H9 (cell line): ENCODE data around the gene CCDC57. TPM values are rescaled to one million over a fixed set of nuclear protein-coding genes. Genes with fewer than 3 reads are reported as not detected.

ENCODE experiments used
- DNase-seq: peaks from one replicate; pipeline ENCODE4 v3.0.0-alpha.2; 2017
- H2AFZ ChIP-seq: one replicate; pipeline ENCODE4 v1.6.1; 2013; ENCODE audit warnings: mild to moderate bottlenecking, low read length, control low read depth, moderate library complexity
- H2AK5ac ChIP-seq: 2 replicates; pipeline ENCODE4 v1.6.1; 2013; ENCODE audit warnings: low read length, control low read depth, mixed read lengths; ENCODE audit not compliant: insufficient read length
- H2BK120ac ChIP-seq: one replicate; pipeline ENCODE4 v1.6.1; 2013; ENCODE audit warnings: low read depth, mild to moderate bottlenecking, low read length, control low read depth, inconsistent platforms; ENCODE audit not compliant: poor library complexity, severe bottlenecking
- H2BK12ac ChIP-seq: 2 replicates; pipeline ENCODE4 v1.6.1; 2013; ENCODE audit warnings: low read length, control low read depth, mixed read lengths, low read depth; ENCODE audit not compliant: insufficient read length
- H2BK15ac ChIP-seq: 2 replicates; pipeline ENCODE4 v1.6.1; 2013; ENCODE audit warnings: low read depth, low read length, control low read depth
- H2BK20ac ChIP-seq: one replicate; pipeline ENCODE4 v1.6.1; 2013; ENCODE audit warnings: low read depth, mild to moderate bottlenecking, low read length, control low read depth, inconsistent platforms; ENCODE audit not compliant: poor library complexity, severe bottlenecking
- H2BK5ac ChIP-seq: 2 replicates; pipeline ENCODE4 v1.6.1; 2013; ENCODE audit warnings: low read length, control low read depth, mixed read lengths; ENCODE audit not compliant: insufficient read length
- H3K14ac ChIP-seq: 2 replicates; pipeline ENCODE4 v1.6.1; 2013; ENCODE audit warnings: low read length, control low read depth; ENCODE audit not compliant: insufficient read depth
- H3K18ac ChIP-seq: 2 replicates; pipeline ENCODE4 v1.6.1; 2013; ENCODE audit warnings: low read depth, mild to moderate bottlenecking, mixed read lengths, low read length, control low read depth; ENCODE audit not compliant: insufficient read length
- H3K23ac ChIP-seq: 2 replicates; pipeline ENCODE4 v1.6.1; 2013; ENCODE audit warnings: low read length, control low read depth, mixed read lengths, low read depth; ENCODE audit not compliant: insufficient read length
- H3K23me2 ChIP-seq: 2 replicates; pipeline ENCODE4 v1.6.1; 2013; ENCODE audit warnings: low read depth, mild to moderate bottlenecking, mixed read lengths, low read length, control low read depth; ENCODE audit not compliant: insufficient read length, poor library complexity, severe bottlenecking
- H3K27ac ChIP-seq: 2 replicates; pipeline ENCODE4 v1.5.1; 2013; ENCODE audit warnings: low read length, control low read depth, mixed read lengths, low read depth; ENCODE audit not compliant: insufficient read length
- H3K27me3 ChIP-seq: 2 replicates; pipeline ENCODE4 v1.6.1; 2013; ENCODE audit warnings: low read length, control low read depth, inconsistent platforms; ENCODE audit not compliant: insufficient read depth
- H3K4ac ChIP-seq: 2 replicates; pipeline ENCODE4 v1.6.1; 2013; ENCODE audit warnings: low read depth, mild to moderate bottlenecking, control low read depth, inconsistent platforms, low read length, moderate library complexity
- H3K4me1 ChIP-seq: 2 replicates; pipeline ENCODE4 v1.6.1; 2013; ENCODE audit warnings: low read length, control low read depth, inconsistent platforms; ENCODE audit not compliant: insufficient read depth
- H3K4me2 ChIP-seq: 2 replicates; pipeline ENCODE4 v1.6.1; 2013; ENCODE audit warnings: low read length, control low read depth, mixed read lengths; ENCODE audit not compliant: insufficient read length, insufficient read depth
- H3K56ac ChIP-seq: 2 replicates; pipeline ENCODE4 v1.6.1; 2013; ENCODE audit warnings: low read depth, mild to moderate bottlenecking, mixed read lengths, low read length, control low read depth; ENCODE audit not compliant: insufficient read length
- H3K79me1 ChIP-seq: 2 replicates; pipeline ENCODE4 v1.6.1; 2013; ENCODE audit warnings: low read depth, mild to moderate bottlenecking, moderate library complexity, low read length, control low read depth, inconsistent platforms; ENCODE audit not compliant: insufficient read depth, poor library complexity, severe bottlenecking
- H3K79me2 ChIP-seq: 2 replicates; pipeline ENCODE4 v1.6.1; 2013; ENCODE audit warnings: low read length, control low read depth, inconsistent platforms; ENCODE audit not compliant: insufficient read depth
- H3K9ac ChIP-seq: 2 replicates; pipeline ENCODE4 v1.6.1; 2013; ENCODE audit warnings: low read length, control low read depth, mixed read lengths; ENCODE audit not compliant: insufficient read length; ENCODE audit errors: extremely low read depth
- H3K9me3 ChIP-seq: one replicate; pipeline ENCODE4 v1.6.1; 2013; ENCODE audit warnings: low read depth, low read length, inconsistent platforms; ENCODE audit not compliant: control insufficient read depth
- H3T11ph ChIP-seq: one replicate; pipeline ENCODE4 v1.6.1; 2013; ENCODE audit warnings: mild to moderate bottlenecking, low read length, control low read depth, inconsistent platforms
- H4K20me1 ChIP-seq: one replicate; pipeline ENCODE4 v1.6.1; 2013; ENCODE audit not compliant: control insufficient read depth, insufficient read length, insufficient read depth
- H4K5ac ChIP-seq: 2 replicates; pipeline ENCODE4 v1.6.1; 2013; ENCODE audit warnings: low read depth, mild to moderate bottlenecking, mixed read lengths, low read length, control low read depth; ENCODE audit not compliant: insufficient read length
- H4K8ac ChIP-seq: replicated peaks from 2 replicates; pipeline ENCODE4 v1.6.1; 2013; ENCODE audit warnings: low read length, control low read depth, mixed read lengths, low read depth; ENCODE audit not compliant: insufficient read length
- H4K91ac ChIP-seq: 2 replicates; pipeline ENCODE4 v1.6.1; 2013; ENCODE audit warnings: low read depth, mild to moderate bottlenecking, moderate library complexity, mixed read lengths, low read length, control low read depth; ENCODE audit not compliant: insufficient read length
- H3K27ac Mint-ChIP-seq, 3 experiments: 2 replicates in 2 of 3; 3 replicates in 1 of 3; pipeline ENCODE4 v1.8.0; 2020 to 2021; ENCODE audit warnings: mixed read lengths in 3 of 3, mild to moderate bottlenecking in 1 of 3, moderate library complexity in 1 of 3
- H3K27me3 Mint-ChIP-seq: 2 replicates; pipeline ENCODE4 v1.8.0; 2021; ENCODE audit warnings: low read depth, mild to moderate bottlenecking, moderate library complexity, mixed read lengths
- H3K36me3 Mint-ChIP-seq, 3 experiments: 2 replicates in 2 of 3; 3 replicates in 1 of 3; pipeline ENCODE4 v1.8.0; 2020 to 2021; ENCODE audit warnings: low read depth in 3 of 3, mixed read lengths in 3 of 3; ENCODE audit not compliant: insufficient read depth in 1 of 3
- H3K4me1 Mint-ChIP-seq, 2 experiments: 2 replicates each; pipeline ENCODE4 v1.8.0; 2020; ENCODE audit warnings: mixed read lengths in 2 of 2
- H3K4me3 Mint-ChIP-seq, 2 experiments: 2 replicates in 1 of 2; 3 replicates in 1 of 2; pipeline ENCODE4 v1.8.0; 2020 to 2021; ENCODE audit warnings: mild to moderate bottlenecking in 2 of 2, mixed read lengths in 2 of 2, moderate library complexity in 1 of 2
- H3K9me3 Mint-ChIP-seq, 2 experiments: 2 replicates in 1 of 2; 3 replicates in 1 of 2; pipeline ENCODE4 v1.8.0; 2020; ENCODE audit warnings: mild to moderate bottlenecking in 2 of 2, mixed read lengths in 2 of 2, moderate library complexity in 1 of 2
- WGBS: extraction: QIAGEN DNeasy Blood & Tissue Kit; methylation state at CpG from one replicate; pipeline ENCODE4 v1.1.7; 2013; ENCODE audit warnings: missing lambda C conversion rate, low lambda C conversion rate, mixed read lengths; ENCODE audit not compliant: insufficient read length; ENCODE audit errors: extremely low coverage; 5-methylcytosine and 5-hydroxymethylcytosine counted together
- total RNA-seq: library from RNA; stranded (reverse); gene quantifications from 2 replicates; pipeline ENCODE4 v1.2.1, GENCODE V29; 2021
- TF ChIP-seq, protein P1 (sequence below): fragments of 200-600 bp; sonication (generic); conservative IDR thresholded peaks from 3 replicates; pipeline ENCODE4 v1.8.0; 2021; ENCODE audit warnings: antibody characterized with exemption, mild to moderate bottlenecking

The CCDC57 gene
- total RNA-seq, 1 experiment from 2014 or later: 11.0 TPM

DNA sequence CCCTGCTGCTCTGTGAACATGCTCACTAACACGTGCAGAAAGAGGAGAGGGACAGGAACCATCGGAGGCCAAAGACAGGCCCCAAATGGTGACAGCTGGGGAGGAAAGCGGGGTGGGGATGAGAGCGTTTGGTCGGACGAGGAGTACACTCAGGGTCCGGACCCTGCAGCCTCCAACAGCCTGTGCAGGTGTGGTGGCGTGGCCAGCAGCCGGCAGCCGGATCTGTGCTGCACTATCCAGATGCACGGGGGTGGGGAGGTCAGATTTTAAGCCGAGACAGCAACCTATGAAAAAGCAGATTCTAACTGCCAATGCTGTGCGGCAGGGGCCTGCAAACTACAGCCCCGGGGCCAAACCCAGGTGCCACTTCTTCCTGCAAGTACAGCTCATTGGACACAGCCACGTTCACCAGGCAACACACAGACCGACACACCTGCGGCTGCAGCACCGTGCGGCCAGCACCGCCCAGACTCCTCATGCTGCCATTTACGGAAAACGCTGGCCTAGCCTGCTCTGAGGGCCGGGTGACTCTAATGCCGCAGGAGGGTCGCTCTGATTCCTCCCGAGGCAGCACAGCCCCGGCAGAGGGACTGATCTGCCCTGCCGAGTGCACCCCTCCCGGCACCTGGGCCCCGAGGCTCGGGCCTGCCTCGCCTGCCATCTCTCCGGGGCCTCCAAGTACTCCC, 37.4 kb upstream of the CCDC57 start:
- Mint-ChIP-seq H3K4me1 (no peaks in the 10 kb centered on the region), H3K9me3 (no peaks in the 10 kb centered on the region), H3K4me3 (no peak overlapping the region), H3K27me3 (no peaks in the 10 kb centered on the region), H3K27ac (0 out of 7 replicates have a peak overlapping the region, but pooled peaks of 1 of the 3 experiments have one; percentile 58), H3K36me3 (peaks cover 44 to 83% (median 77%) of the 10 kb centered on the region in 3 experiments; a peak in 6 of 7 replicates)
- Histone ChIP-seq H3K14ac (no peak overlapping the region; the same call in 1 of the 2 replicates), H2BK20ac (no peak overlapping the region), H3K4me1 (no peaks in the 10 kb centered on the region), H3K9me3 (no peaks in the 10 kb centered on the region), H4K8ac (no peak overlapping the region), H2BK5ac (no peak overlapping the region), H2BK120ac (no peak overlapping the region), H3K56ac (no peak overlapping the region), H2AFZ (no peak overlapping the region), H2BK12ac (no peak overlapping the region), H3T11ph (no peak overlapping the region), H3K27ac (no peak overlapping the region), H3K18ac (no peak overlapping the region), H3K23me2 (no peaks in the 10 kb centered on the region), H3K9ac (no peak overlapping the region), H3K27me3 (peaks cover 2% of the 10 kb centered on the region; the same call in 1 of the 2 replicates), H3K79me1 (peaks cover 18% of the 10 kb centered on the region), H2AK5ac (no peak overlapping the region), H3K4ac (no peak overlapping the region), H4K20me1 (no peaks in the 10 kb centered on the region), H4K91ac (no peak overlapping the region), H2BK15ac (no peak overlapping the region), H3K79me2 (peaks cover 4% of the 10 kb centered on the region; the same call in 1 of the 2 replicates), H4K5ac (no peak overlapping the region), H3K4me2 (no peak overlapping the region), H3K23ac (no peak overlapping the region)
- no peak for DNase-seq
- TF ChIP-seq, protein P1, sequence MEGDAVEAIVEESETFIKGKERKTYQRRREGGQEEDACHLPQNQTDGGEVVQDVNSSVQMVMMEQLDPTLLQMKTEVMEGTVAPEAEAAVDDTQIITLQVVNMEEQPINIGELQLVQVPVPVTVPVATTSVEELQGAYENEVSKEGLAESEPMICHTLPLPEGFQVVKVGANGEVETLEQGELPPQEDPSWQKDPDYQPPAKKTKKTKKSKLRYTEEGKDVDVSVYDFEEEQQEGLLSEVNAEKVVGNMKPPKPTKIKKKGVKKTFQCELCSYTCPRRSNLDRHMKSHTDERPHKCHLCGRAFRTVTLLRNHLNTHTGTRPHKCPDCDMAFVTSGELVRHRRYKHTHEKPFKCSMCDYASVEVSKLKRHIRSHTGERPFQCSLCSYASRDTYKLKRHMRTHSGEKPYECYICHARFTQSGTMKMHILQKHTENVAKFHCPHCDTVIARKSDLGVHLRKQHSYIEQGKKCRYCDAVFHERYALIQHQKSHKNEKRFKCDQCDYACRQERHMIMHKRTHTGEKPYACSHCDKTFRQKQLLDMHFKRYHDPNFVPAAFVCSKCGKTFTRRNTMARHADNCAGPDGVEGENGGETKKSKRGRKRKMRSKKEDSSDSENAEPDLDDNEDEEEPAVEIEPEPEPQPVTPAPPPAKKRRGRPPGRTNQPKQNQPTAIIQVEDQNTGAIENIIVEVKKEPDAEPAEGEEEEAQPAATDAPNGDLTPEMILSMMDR: no peak
- no CpG with 5 or more reads among the region's 33 CpGs for WGBS
